ENCODE results near the gene PCSK7. TPM values are rescaled to one million over a fixed set of nuclear protein-coding genes. Genes with fewer than 3 reads are reported as not detected.

Gene PCSK7
- total and polyA plus RNA-seq, 2 experiments from 2014 or later: 29.7 to 58.8 TPM

DNA sequence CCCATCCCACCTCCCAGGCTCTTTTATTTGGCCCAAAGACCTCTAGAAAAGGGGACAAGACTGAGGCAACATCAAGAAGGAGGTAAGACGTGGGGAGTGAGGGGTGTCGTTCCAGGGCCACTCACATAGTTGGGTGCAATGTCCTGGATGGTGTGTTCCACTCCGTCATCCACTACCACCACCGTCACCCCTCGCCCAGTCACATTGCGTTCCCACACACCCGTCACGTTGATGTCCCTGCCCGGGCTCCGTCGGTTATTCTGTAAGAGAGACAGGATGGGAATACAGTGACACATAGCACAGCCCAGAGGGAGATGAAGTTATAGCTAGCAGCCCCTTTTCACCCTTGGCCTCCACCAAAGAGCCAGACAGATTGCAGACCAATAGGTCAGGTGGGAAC, 3.8 kb downstream of the PCSK7 start:
- peaks cover 11% of the 10 kb centered on the region for H3K4me1 ChIP-seq (ENCODE audit: insufficient read depth)
- WGBS, 2 experiments (ENCODE audit: low coverage in 1 of 2, low lambda C conversion rate in 2 of 2, missing lambda C conversion rate in 2 of 2): 91 to 95% methylated on average over 11 of the region's 11 CpGs
- TF ChIP-seq EZH2 (IDR thresholded peaks at IDR 0.05; ENCODE audit: insufficient read depth, poor library complexity, severe bottlenecking) (no peak), EZH2phosphoT487 (IDR thresholded peaks at IDR 0.05; ENCODE audit: insufficient read depth, low read depth) (no peak)
- H3F3A ChIP-seq (ENCODE audit: insufficient read depth): no peaks in the 10 kb centered on the region
- H3K27ac ChIP-seq: no peak overlapping the region
- H3K9me3 ChIP-seq (ENCODE audit: low read depth): no peaks in the 10 kb centered on the region
- H2AFZ ChIP-seq: no peak overlapping the region
- H3K4me3 ChIP-seq: no peak overlapping the region
- peaks cover 9% of the 10 kb centered on the region; the same call in 1 of the 2 replicates for H3K36me3 ChIP-seq (ENCODE audit: low read depth)
- no peak overlapping the region for H3K9ac ChIP-seq
- peaks cover 34% of the 10 kb centered on the region for H3K79me2 ChIP-seq (ENCODE audit: insufficient read depth)
- no peaks in the 10 kb centered on the region for H3K27me3 ChIP-seq (replicated peaks; ENCODE audit: insufficient read depth)
- no peak for DNase-seq
- in situ Hi-C loops (cut with MboI): no loop called here
- no peaks in the 10 kb centered on the region for H4K20me1 ChIP-seq (ENCODE audit: insufficient read depth)
- H3K4me2 ChIP-seq (ENCODE audit: unreplicated experiment): no peak overlapping the region
- H3K9me2 ChIP-seq (ENCODE audit: insufficient read depth): no peaks in the 10 kb centered on the region

DNA sequence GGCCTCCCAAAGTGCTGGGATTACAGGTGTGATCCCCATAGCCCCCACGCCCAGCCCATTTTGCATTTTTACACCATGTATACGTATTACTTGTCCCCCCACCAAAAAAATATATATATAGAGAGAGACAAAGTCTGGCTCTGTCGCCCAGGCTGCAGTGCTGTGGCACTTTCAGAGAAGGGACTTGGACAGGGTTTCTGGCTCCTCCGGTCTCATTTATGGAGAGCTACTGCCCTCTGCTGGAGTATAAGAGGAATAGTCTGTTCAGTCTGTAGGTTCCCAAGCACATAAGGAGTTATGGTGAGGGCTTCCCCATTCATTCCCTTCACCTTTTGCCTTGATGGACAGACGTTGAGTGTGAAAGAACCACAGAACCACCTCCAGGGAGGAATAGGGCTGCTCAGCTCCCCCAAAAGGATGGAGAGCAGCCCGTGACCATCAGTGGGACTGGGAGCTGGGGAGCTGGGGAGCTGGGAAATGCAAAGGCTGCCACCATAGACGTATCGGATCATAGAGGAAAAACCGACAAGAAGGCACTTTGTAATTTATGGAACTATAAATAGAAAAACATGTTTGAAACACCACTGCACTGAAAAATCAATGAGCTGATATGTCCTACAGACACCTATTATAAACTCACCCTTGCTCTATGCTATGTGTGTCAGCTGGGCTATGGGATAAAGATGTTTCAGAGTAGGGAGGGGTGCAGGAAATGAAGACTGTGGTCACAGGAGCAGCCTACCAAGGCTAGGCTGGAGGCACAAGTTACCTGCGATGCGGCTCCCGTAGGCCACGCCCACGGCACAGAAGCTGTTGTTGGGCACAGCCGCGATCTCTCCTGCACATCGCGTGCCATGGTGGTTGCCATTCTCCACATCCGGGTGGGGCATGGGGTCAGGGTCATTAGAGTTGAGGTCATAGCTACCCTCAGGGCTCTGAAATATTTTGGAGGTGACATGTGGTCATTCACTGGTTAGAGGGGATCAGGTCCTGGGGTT, 5.2 kb downstream of the PCSK7 start:
- Histone ChIP-seq H3K9me3 (ENCODE audit: low read depth) (no peaks in the 10 kb centered on the region), H3F3A (ENCODE audit: insufficient read depth) (peaks cover 5% of the 10 kb centered on the region; the same call in 1 of the 2 replicates), H4K20me1 (ENCODE audit: insufficient read depth) (no peaks in the 10 kb centered on the region), H3K27me3 (replicated peaks; ENCODE audit: insufficient read depth) (no peaks in the 10 kb centered on the region), H3K9ac (no peak overlapping the region), H3K79me2 (ENCODE audit: insufficient read depth) (peaks cover 30% of the 10 kb centered on the region), H3K27ac (no peak overlapping the region), H3K4me2 (ENCODE audit: unreplicated experiment) (no peak overlapping the region), H3K9me2 (ENCODE audit: insufficient read depth) (no peaks in the 10 kb centered on the region), H3K36me3 (ENCODE audit: low read depth) (peaks cover 13% of the 10 kb centered on the region; the same call in 1 of the 2 replicates), H2AFZ (no peak overlapping the region), H3K4me3 (no peak overlapping the region), H3K4me1 (ENCODE audit: insufficient read depth) (peaks cover 16% of the 10 kb centered on the region)
- 62 to 66% methylated on average over 19 of the region's 19 CpGs for WGBS, 2 experiments (ENCODE audit: low coverage in 1 of 2, low lambda C conversion rate in 2 of 2, missing lambda C conversion rate in 2 of 2)
- in situ Hi-C loops (cut with MboI): no loop called here
- peak; percentile 81 for DNase-seq
- TF ChIP-seq EZH2 (IDR thresholded peaks at IDR 0.05; ENCODE audit: insufficient read depth, poor library complexity, severe bottlenecking) (no peak), EZH2phosphoT487 (IDR thresholded peaks at IDR 0.05; ENCODE audit: insufficient read depth, low read depth) (no peak)

DNA sequence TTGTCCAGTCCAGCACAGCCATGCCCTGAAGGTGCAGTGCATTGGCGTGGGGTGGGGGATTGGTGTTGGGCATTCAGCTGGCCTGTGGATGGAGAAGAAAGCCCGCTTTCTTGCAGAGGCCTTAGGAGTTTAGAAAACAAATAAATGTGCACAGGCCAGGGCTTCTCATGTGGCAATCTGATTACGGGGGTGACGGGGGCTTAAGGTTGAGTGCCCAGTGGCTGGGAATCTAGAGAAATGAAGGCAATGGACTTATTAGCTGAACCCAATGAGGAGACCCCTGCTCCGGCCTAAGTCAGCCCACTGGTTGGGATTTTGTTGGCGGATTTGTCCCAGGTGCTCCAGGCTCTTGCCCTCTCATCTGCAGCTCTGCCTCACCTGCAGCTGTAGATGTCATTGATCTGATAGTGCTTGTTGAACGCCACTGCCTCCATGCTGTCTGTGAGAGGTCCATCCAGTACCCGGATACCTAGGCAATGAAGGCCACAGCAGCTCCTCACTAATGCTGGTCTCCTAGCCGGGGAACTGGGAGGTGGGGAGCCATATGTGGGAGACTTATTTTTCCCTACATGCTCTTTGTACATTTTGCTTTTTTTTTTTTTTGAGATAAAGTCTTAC, 6.2 kb downstream of the PCSK7 start:
- DNase-seq: no peak
- H3K36me3 ChIP-seq (ENCODE audit: low read depth): peaks cover 13% of the 10 kb centered on the region; the same call in 1 of the 2 replicates
- no peak overlapping the region for H3K4me3 ChIP-seq
- no peak overlapping the region for H3K4me2 ChIP-seq (ENCODE audit: unreplicated experiment)
- peaks cover 19% of the 10 kb centered on the region for H3K79me2 ChIP-seq (ENCODE audit: insufficient read depth)
- no peak overlapping the region for H3K27ac ChIP-seq
- peaks cover 5% of the 10 kb centered on the region; the same call in 1 of the 2 replicates for H3F3A ChIP-seq (ENCODE audit: insufficient read depth)
- H3K27me3 ChIP-seq (replicated peaks; ENCODE audit: insufficient read depth): no peaks in the 10 kb centered on the region
- WGBS, 2 experiments (ENCODE audit: low coverage in 1 of 2, low lambda C conversion rate in 2 of 2, missing lambda C conversion rate in 2 of 2): 90 to 93% methylated on average over 9 of the region's 9 CpGs
- TF ChIP-seq EZH2 (IDR thresholded peaks at IDR 0.05; ENCODE audit: insufficient read depth, poor library complexity, severe bottlenecking) (no peak), EZH2phosphoT487 (IDR thresholded peaks at IDR 0.05; ENCODE audit: insufficient read depth, low read depth) (no peak)
- no peak overlapping the region for H3K9ac ChIP-seq
- no peaks in the 10 kb centered on the region for H4K20me1 ChIP-seq (ENCODE audit: insufficient read depth)
- no peaks in the 10 kb centered on the region for H3K9me3 ChIP-seq (ENCODE audit: low read depth)
- no peak overlapping the region for H2AFZ ChIP-seq
- peaks cover 14% of the 10 kb centered on the region for H3K4me1 ChIP-seq (ENCODE audit: insufficient read depth)
- in situ Hi-C loops (cut with MboI): no loop called here
- H3K9me2 ChIP-seq (ENCODE audit: insufficient read depth): no peaks in the 10 kb centered on the region

All from GM23248 (cell line).